T-helper 2 cell treated with Interferon-gamma antibody and Interleukin-4, amounts not matched to agents 100 ng/mL and 5 ng/mL, for 36 hours (primary cell): ENCODE data around the gene NDUFC2. TPM values are rescaled to one million over a fixed set of nuclear protein-coding genes. Genes with fewer than 3 reads are reported as not detected.
"Not testable (repeated sequence)": the region's sequence is repeated elsewhere in the genome, so short reads cannot be mapped to it uniquely, and the experiment has no call there.

Experiments used
- intact Hi-C: fragments of 100-400 bp; cut with micrococcal nuclease; formaldehyde crosslinking; loops from one replicate; pipeline ENCODE4 v1.15.1; 2023
- total RNA-seq: library from RNA; stranded (reverse); gene quantifications from 2 replicates; pipeline ENCODE4 v1.2.3, GENCODE V29; 2022

NDUFC2 gene
- total RNA-seq, 1 donor from 2014 or later: 207 TPM

- intact Hi-C loops: no loop called here
These were observed 23.6 kb downstream of the NDUFC2 start for GRCh38 chr11:78056093-78056492.

GRCh38 chr11:78054971-78055370, 24.7 kb downstream of the NDUFC2 start:
- intact Hi-C loops: no loop called here

GRCh38 chr11:78050964-78051831, 28.5 kb downstream of the NDUFC2 start:
- intact Hi-C loops: no loop called here

- intact Hi-C loops: no loop called here
These were observed 30.3 kb downstream of the NDUFC2 start for GRCh38 chr11:78049348-78049747.

- intact Hi-C loops: no loop called here
These were observed 31.1 kb downstream of the NDUFC2 start for GRCh38 chr11:78048561-78048960.

- intact Hi-C loops: loop anchor here (2.0 kb wide), 1 partner anchor 52 kb away; the partner anchor contains the start of gene INTS4
These were observed 33.2 kb downstream of the NDUFC2 start for GRCh38 chr11:78046486-78046854.

GRCh38 chr11:78045851-78046485, 33.7 kb downstream of the NDUFC2 start:
- intact Hi-C loops: loop anchor here (2.0 kb wide), 1 partner anchor 51 kb away; the partner anchor contains the start of gene INTS4

GRCh38 chr11:78044706-78045105, 35.0 kb downstream of the NDUFC2 start:
- intact Hi-C loops: no loop called here

GRCh38 chr11:78041843-78042440, 37.7 kb downstream of the NDUFC2 start:
- intact Hi-C loops: no loop called here

- intact Hi-C loops: not testable (repeated sequence)
These were observed 38.3 kb downstream of the NDUFC2 start for GRCh38 chr11:78041380-78041719.

GRCh38 chr11:78040691-78041379, 38.8 kb downstream of the NDUFC2 start:
- intact Hi-C loops: no loop called here

- intact Hi-C loops: no loop called here
These were observed 39.6 kb downstream of the NDUFC2 start for GRCh38 chr11:78039919-78040671.

- intact Hi-C loops: no loop called here
These were observed 40.2 kb downstream of the NDUFC2 start for GRCh38 chr11:78039391-78039918.

- intact Hi-C loops: no loop called here
These were observed 40.9 kb downstream of the NDUFC2 start for GRCh38 chr11:78038697-78039313.

- intact Hi-C loops: no loop called here
These were observed 41.6 kb downstream of the NDUFC2 start for GRCh38 chr11:78037825-78038620.

GRCh38 chr11:78037056-78037455, 42.6 kb downstream of the NDUFC2 start:
- intact Hi-C loops: no loop called here

- intact Hi-C loops: no loop called here
These were observed 43.3 kb downstream of the NDUFC2 start for GRCh38 chr11:78036313-78036712.

- intact Hi-C loops: no loop called here
These were observed 45.0 kb downstream of the NDUFC2 start for GRCh38 chr11:78034623-78035022.

- intact Hi-C loops: no loop called here
These were observed 46.6 kb downstream of the NDUFC2 start for GRCh38 chr11:78033040-78033439.
